Osteocyte (in vitro differentiated cells): ENCODE measurements around the gene NAT10. TPM values are rescaled to one million over a fixed set of nuclear protein-coding genes. Genes with fewer than 3 reads are reported as not detected.

ENCODE experiments used
- DNase-seq: peaks from one replicate; pipeline ENCODE4 v3.0.0; 2021; ENCODE audit warnings: mixed read lengths; ENCODE audit not compliant: unreplicated experiment; ENCODE audit errors: extremely low spot score
- H3K27ac Mint-ChIP-seq: one replicate; pipeline ENCODE4 v1.8.0; 2021; ENCODE audit warnings: mild to moderate bottlenecking, mixed read lengths; ENCODE audit not compliant: unreplicated experiment
- H3K27me3 Mint-ChIP-seq: one replicate; pipeline ENCODE4 v1.8.0; 2021; ENCODE audit warnings: mixed read lengths; ENCODE audit not compliant: unreplicated experiment
- H3K36me3 Mint-ChIP-seq: one replicate; pipeline ENCODE4 v1.8.0; 2021; ENCODE audit warnings: mixed read lengths; ENCODE audit not compliant: unreplicated experiment
- H3K4me1 Mint-ChIP-seq: one replicate; pipeline ENCODE4 v1.8.0; 2021; ENCODE audit warnings: mixed read lengths; ENCODE audit not compliant: unreplicated experiment
- H3K4me3 Mint-ChIP-seq: one replicate; pipeline ENCODE4 v1.8.0; 2021; ENCODE audit warnings: mild to moderate bottlenecking, moderate library complexity, mixed read lengths; ENCODE audit not compliant: unreplicated experiment
- H3K9me3 Mint-ChIP-seq: one replicate; pipeline ENCODE4 v1.8.0; 2021; ENCODE audit warnings: mixed read lengths; ENCODE audit not compliant: unreplicated experiment
- CTCF ChIP-seq: fragments of 200-600 bp; sonication (generic); IDR thresholded peaks from 2 replicates; pipeline ENCODE4 v1.5.0; 2021; ENCODE audit warnings: antibody characterized with exemption, mild to moderate bottlenecking, moderate library complexity
- total RNA-seq: library from RNA; stranded (reverse); gene quantifications from 2 replicates; pipeline ENCODE4 v1.2.1, GENCODE V29; 2021

NAT10 gene
- total RNA-seq, 1 donor from 2014 or later, result 38.6 TPM

DNA sequence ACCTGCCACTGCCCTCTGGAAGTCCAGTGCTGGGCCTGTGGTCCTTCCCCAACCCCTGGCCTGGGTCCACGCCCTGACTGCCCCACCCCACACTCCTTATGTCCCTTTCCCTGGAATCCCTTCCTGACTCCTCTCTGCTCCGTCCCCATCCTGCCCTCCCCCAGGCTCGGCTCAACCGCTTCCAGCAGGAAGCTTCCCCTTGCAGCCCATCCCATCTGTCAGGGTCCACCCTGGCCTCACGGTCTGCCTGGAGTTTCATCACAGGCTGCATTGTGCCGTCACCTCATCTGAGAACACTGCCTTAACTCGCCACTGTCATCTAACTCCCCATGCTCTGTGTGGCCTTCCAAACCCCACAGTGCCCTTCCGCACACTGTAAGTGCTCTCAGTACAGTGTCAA lies 64.3 kb downstream of the NAT10 start:
- H3K4me1 Mint-ChIP-seq, result peaks cover 4% of the 10 kb centered on the region
- H3K9me3 Mint-ChIP-seq, result no peaks in the 10 kb centered on the region
- TF ChIP-seq CTCF, result no peak
- no peak for DNase-seq
- peaks cover 6% of the 10 kb centered on the region for H3K27me3 Mint-ChIP-seq
- no peak overlapping the region for H3K4me3 Mint-ChIP-seq
- no peaks in the 10 kb centered on the region for H3K36me3 Mint-ChIP-seq
- no peak overlapping the region for H3K27ac Mint-ChIP-seq

DNA sequence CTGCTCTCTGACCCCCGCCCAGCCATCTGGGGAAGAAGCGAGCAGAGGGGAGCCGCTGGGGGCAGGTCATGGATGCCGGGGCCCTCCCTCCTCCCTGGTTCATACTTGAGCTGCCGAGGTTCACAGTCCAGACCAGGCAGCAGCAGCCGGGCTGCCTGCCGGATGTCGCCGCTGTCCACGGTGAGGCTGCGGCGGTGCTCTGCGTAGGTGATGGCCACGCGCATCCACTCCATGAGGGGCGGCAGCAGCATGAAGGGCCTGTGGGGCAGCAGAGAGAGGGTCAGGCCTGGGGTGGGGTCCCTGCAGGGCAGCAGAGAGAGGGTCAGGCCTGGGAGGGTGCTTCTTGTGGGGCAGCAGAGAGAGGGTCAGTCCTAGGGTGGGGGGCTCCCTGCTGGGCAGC lies 67.6 kb downstream of the NAT10 start:
- Mint-ChIP-seq H3K27ac (no peak overlapping the region), H3K36me3 (no peaks in the 10 kb centered on the region), H3K27me3 (peaks cover 11% of the 10 kb centered on the region), H3K9me3 (no peaks in the 10 kb centered on the region), H3K4me3 (no peak overlapping the region), H3K4me1 (peaks cover 4% of the 10 kb centered on the region)
- TF ChIP-seq CTCF, result no peak
- no peak for DNase-seq

- peak; percentile 93 for DNase-seq
- Mint-ChIP-seq H3K36me3 (no peaks in the 10 kb centered on the region), H3K4me3 (peak overlapping the region; percentile 60), H3K27ac (no peak overlapping the region), H3K27me3 (peaks cover 11% of the 10 kb centered on the region), H3K9me3 (no peaks in the 10 kb centered on the region), H3K4me1 (peaks cover 4% of the 10 kb centered on the region)
- TF ChIP-seq CTCF, result peak; percentile 95
These were observed 69.1 kb downstream of the NAT10 start for GRCh38 chr11:34174412-34175041.

GRCh38 chr11:34175284-34176019 lies 70.0 kb downstream of the NAT10 start:
- Mint-ChIP-seq H3K9me3 (no peaks in the 10 kb centered on the region), H3K27me3 (peaks cover 10% of the 10 kb centered on the region), H3K4me1 (peaks cover 4% of the 10 kb centered on the region), H3K4me3 (no peak overlapping the region), H3K36me3 (no peaks in the 10 kb centered on the region), H3K27ac (no peak overlapping the region)
- no peak for TF ChIP-seq CTCF
- DNase-seq, result no peak

DNA sequence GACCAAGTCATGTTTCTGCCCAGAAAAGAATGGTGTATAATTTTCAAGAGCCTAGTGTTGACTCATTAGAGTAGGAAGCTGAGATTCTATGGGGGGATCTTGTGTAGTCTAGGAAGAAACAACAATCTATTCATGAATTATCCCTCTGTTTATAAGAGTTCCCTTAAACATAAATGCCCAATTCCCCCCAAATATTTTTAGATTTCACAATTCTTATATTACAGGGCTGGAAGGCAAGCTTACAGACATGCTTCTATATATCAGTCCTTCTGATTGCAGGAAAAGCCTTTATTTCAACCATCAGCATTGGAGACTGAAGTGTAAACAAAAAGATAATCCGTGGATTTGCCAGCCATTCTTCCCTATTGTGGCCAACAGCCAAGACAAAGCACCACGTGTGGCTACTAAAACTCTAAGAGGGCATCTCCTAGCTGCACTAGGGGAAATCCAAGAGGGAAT lies 71.4 kb downstream of the NAT10 start:
- Mint-ChIP-seq H3K36me3 (no peaks in the 10 kb centered on the region), H3K4me1 (peaks cover 4% of the 10 kb centered on the region), H3K27me3 (peaks cover 5% of the 10 kb centered on the region), H3K27ac (no peak overlapping the region), H3K4me3 (no peak overlapping the region), H3K9me3 (no peaks in the 10 kb centered on the region)
- TF ChIP-seq CTCF, result no peak
- no peak for DNase-seq
